SIG-M5 treated with dmso at 0.1 percent for 504 hours (cell line): ENCODE measurements around the gene GP9.
A peak's percentile ranks its signal among the peaks of the same experiment; 100 is the strongest.
"Not testable (repeated sequence)": the region's sequence is repeated elsewhere in the genome, so short reads cannot be mapped to it uniquely, and the experiment has no call there.

Source experiments
- DNase-seq: peaks from one replicate; lab custom pipeline; 2025; ENCODE audit not compliant: unreplicated experiment; lab: John Stamatoyannopoulos, UW

GP9 gene

DNA sequence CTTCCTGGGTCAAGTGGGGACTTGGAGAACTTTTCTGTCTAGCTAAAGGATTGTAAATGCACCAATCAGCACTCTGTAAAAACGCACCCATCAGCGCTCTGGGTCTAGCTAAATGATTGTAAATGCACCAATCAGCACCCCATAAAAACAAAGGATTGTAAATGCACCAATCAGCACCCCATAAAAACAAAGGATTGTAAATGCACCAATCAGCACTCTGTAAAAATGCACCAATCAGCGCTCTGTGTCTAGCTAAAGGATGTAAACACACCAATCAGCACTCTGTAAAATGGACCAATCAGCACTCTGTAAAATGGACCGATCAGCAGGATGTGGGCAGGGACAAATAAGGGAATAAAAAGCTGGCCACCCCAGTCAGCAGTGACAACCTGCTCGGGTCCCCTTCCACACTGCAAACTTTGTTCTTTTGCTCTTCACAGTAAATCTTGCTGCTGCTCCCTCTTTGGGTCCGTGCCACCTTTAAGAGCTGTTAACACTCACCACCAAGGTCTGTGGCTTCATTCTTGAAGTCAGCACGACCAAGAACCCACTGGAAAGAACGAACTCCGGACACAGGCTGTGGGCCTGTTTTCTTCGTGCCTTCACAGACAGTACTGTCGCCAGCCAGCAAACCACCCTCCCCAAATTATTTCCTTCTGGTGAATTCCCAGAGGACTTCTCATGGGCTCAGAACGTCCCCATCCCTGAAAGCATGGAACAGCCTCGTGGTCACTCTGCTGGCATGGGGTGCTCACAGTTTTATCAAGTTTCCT, 8.9 kb downstream of the GP9 start:
- not testable (repeated sequence) for DNase-seq

- DNase-seq = no peak
Measured at GRCh38 chr3:129070086-129070885, 9.7 kb downstream of the GP9 start.

DNA sequence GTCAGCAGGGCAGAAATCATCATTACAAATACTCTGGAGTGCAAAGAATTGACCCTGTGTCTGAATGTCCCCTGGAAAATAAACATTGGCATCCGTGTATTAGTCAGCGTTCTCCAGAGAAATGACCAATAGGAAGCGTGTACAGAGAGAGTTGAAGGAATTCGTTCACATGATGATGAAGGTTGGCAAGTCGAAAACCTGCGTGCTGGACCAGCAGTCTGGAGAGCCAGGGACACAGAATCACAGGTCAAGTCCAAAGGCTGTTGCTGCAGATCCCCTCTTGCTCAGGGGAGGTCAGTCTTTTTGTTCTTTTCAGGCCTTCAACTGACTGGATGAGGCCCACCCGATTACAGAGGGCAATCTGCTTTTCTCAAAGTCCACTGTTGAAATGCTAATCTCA, 16.6 kb downstream of the GP9 start:
- no peak for DNase-seq

- no peak for DNase-seq
Measured at GRCh38 chr3:129078510-129078909, 17.9 kb downstream of the GP9 start.

DNA sequence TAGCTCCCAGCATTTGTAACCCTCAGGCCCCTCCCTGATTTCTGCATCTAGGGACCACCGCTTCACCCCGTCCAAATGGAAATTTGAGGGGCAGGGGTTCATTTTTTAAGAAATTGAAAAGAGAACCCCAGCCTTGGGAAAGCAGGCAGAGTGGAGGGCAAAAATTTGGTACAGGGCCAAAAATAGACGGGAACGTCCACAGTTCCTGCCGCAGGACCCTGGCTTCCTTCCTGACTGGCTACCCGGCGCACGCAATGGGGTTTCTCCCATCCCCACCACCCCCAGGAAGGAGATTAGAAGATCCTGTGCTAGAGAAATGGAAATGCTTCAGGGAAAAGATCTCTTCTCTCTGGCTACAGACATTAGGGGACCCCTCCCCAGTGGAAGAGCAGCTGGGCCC, 20.9 kb downstream of the GP9 start:
- DNase-seq = no peak

DNA sequence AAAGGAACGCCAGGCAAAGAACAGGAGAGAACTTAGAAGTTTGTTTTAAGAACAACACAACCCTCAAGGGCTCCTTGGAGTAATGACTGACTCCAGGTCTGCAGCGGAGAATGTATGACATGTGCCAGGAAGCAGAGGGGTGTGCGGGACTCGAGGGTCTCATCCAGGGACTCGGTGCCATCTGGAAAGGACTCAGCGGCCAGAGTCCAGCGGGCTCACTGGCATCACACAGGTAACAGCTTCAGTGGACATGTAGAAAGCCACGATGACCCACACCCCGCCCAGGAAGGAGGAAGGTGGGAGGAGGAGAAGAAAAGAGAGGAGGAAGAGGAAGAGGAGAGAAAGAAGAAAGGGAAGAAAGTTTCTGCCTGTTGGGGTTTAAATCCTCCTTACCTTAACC, 21.4 kb downstream of the GP9 start:
- no peak for DNase-seq

- DNase-seq = no peak
Measured at GRCh38 chr3:129084501-129084900, 23.9 kb downstream of the GP9 start.

DNA sequence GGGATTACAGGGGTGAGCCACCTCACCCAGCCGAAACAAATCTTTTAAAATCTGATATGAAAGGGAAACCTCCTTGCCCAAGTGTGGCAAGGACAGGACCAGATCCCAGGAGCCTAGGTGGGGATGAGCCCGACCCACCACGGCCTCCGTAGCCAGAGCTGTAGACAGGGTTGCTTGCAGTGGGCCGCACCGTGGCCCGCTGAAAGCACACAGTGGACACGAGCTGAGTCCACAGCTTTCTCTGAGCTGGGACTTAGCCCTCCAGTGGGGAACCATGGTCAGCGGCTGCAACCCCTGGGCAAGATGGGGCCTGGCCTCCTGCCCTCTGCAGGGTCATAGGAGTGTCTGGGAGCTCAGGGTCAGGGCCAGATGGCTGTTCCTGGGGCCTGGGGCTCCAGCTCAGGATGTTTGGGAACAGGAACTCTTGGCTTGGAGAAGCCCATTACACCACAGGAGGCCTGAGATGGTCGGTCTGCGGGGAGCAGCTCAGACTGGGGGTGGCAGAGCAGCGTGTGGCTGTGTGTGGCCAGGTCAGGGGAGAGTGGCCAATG, 24.7 kb downstream of the GP9 start:
- no peak for DNase-seq

- DNase-seq = no peak
Measured at GRCh38 chr3:129085818-129086217, 25.2 kb downstream of the GP9 start.

DNA sequence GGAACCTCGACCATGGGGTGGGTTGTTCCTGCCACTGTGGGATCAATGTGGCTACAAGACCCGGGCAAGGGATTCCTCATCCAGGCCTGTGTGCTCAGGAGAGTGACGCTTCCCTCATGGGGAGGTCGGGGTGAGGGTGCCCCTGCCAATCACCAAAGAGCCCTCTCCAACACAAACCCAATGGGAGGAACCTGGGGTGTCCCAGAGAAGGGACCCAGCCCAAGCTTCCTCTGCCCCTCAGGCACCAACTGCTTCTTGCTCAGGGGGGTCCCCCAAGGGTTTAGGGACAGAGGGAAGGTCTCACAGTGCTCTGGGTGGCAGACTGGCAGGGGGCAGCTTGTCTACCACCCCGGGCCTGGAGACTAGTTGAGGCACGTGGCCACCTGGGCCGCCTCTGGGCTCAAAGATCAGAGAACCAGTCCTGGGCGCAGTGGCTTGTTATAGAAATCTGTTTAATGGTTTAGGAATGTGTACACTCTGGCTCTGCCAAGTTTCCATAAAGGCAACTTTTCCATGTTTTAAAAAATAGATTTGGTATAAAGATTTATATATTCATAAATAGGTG, 26.6 kb downstream of the GP9 start:
- DNase-seq = no peak

- DNase-seq = peak; percentile 15
Measured at GRCh38 chr3:129087904-129088303, 27.3 kb downstream of the GP9 start.

DNA sequence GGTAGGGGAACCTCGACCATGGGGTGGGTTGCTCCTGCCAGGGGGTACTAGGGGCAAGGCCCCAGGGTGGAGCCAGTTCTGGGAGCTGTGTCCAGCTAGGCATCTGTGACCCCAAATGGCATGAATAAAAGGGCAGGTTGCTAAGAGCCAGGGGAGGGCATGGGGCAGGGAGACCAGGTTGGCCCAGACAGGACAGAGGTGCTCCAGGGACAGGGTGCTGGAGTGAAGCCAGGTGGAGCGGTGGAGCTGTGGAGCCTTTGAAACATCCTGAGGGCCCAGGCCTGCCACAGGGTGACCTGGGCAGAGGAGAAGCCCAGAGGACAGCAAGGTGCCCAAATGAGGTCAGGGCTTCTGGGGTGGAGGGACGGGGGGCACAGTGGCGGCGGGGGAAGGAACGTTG, 27.7 kb downstream of the GP9 start:
- DNase-seq = not testable (repeated sequence)

DNA sequence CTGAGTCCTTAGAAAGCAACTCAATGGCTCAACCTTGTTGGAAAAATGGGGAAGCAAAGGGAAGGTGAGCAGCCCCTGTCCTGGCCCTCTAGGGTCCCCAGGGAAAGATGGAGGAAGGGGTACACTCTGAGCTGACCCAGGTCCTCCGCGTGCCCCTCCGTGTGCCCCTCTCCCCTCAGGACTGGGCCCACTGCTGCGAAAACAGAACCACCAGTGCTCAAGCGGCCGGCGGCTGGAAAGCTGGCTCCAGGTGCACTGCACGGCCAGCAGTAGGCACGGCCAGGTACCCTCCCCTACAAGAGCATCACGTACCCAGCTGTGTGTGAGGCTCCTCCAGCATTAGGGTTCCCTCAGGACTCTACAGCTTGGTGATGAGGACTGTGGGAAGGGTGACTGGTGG, 34.7 kb downstream of the GP9 start:
- no peak for DNase-seq

- DNase-seq = no peak
Measured at GRCh38 chr3:129100274-129100673, 39.7 kb downstream of the GP9 start.

DNA sequence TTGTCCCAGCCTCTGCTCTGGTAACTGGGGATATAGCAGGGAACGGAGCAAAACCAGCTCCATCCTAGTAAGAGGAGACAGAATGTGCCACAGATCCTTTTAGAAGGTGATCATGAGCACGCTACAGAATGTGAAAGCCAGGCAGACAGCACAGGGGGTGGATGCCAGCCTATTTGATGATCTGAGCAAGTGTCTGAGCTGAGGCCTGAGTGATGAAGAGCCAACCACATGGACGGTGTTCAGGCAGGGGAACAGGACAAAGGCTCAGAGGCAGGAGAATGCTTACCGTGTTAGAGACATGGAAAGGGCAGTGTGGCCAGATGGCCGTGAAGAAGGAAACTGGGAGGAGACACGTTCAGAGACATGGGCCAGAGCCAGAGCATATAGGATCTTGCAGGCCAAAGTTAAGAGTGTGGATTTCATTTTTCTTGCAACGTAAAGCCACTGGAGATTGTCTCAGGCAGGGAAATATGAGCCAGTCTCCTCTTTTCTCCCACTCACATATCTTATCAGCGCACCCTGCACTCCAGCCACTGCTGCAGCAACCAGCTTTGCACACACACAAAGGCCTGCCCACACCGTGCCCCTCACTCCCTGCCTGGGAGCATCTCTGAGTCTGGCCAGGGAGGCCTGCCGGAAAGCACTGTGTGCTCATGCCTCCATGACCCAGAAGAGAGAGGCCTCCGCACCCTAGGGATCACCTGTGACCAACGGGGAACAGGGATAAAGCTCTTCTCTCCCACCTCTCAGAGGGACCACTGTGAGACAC, 41.0 kb downstream of the GP9 start:
- no peak for DNase-seq

DNA sequence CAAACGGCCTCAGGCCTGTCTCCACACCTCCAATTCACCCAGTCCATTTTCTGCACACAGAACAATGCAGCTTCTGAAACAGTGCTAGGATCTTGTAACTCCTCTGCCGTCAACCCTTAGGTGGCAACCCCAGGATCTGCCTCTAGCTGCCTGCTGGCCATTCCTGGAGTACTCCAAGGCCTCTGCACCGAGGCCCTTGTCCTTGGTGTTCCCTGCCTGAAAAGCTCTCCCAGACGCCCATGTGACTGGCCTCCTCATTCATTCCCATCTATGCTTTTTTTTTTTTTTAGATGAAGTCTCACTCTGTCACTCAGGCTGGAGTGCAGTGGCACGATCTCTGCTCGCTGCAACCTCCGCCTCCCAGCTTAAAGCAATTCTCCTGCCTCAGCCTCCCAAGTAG, 42.7 kb downstream of the GP9 start:
- no peak for DNase-seq

DNA sequence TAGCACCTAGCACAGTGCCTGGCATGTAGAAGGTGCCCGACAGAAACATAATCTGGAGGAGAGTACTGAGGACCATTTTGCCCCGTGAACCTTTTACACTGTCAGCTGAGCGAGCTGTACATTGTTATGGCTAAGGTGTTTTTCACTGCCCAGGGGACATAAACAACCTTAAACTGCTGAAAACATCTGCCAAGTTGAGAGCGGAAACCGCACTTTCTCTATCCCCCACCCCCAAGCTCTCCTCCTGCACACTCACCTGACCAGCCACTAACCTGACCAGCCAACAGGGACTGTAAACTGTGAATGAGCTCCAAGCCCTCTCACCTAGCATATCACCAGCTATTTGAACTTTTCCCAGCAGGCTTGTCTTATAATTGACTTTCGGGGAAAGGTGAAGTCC, 43.5 kb downstream of the GP9 start:
- DNase-seq = no peak

DNA sequence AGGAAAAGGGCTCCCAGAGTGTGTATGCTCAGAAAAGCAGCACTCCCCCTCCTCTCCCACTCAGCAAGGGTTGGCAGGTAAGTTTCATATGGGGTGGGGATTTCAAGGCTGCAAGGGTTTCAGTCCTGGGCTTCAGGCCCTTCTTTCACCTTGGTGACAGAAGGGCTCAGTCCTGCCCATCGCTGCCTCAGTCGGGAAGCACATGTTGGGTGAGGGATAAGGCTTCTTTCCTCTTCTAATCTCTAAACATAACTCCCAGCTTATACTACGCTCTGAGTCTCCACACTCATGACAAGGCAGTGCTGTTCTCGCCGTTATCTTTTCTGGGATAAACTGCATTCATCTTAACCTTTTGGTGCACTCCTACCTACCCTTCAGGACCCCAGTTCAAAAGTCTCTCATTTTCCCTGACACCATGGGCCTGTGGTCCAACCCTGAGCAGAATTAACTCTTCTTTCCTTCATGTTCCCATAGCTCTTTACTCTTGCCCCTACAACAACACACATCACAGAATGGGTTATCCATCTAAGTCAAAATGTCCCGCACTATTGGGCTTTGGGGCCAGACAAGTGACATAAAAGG, 44.0 kb downstream of the GP9 start:
- no peak for DNase-seq

DNA sequence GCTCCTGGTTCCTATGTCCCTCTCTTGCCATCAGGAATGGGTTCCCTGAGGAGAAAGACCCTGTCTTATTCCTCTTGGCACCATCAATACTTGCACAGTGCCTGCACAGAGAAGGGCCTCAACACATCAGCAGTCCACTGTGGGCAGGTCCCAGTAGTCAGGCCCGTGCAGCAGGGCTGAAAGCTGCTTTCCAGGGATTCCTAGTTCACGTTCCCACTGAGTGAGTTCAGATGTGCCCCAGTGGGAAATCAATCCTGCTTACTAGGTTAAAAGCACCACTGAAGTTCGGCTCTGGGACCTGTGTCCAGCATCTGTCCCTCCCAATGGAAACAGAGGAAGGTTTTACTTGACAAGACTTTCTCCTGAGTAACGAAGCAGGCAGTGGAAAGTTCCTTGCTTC, 45.3 kb downstream of the GP9 start:
- no peak for DNase-seq

DNA sequence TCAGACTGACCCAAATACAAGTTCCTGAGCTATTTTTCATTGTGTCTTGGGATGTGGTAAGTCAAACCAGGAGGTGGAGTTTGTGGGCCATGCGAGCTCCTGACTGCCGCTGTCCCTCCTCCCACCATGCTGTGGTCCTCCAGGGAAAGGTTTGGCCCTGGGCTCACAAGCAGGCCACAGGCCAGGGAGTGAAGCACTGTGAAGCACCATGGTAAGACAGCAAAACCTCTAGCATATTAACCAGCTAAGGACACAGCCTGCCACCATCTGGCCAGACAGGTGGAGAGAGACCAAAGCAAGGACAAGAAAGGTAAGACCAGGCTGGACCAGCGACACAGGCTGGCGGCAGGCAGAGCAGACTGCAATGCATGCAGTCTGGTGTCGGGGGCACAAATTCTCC, 45.7 kb downstream of the GP9 start:
- no peak for DNase-seq
